Measurements from ENCODE around the gene CSTB. TPM values are rescaled to one million over a fixed set of nuclear protein-coding genes. Genes with fewer than 3 reads are reported as not detected.

Gene CSTB
- total RNA-seq, 1 experiment from 2014 or later = 14.9 TPM

DNA sequence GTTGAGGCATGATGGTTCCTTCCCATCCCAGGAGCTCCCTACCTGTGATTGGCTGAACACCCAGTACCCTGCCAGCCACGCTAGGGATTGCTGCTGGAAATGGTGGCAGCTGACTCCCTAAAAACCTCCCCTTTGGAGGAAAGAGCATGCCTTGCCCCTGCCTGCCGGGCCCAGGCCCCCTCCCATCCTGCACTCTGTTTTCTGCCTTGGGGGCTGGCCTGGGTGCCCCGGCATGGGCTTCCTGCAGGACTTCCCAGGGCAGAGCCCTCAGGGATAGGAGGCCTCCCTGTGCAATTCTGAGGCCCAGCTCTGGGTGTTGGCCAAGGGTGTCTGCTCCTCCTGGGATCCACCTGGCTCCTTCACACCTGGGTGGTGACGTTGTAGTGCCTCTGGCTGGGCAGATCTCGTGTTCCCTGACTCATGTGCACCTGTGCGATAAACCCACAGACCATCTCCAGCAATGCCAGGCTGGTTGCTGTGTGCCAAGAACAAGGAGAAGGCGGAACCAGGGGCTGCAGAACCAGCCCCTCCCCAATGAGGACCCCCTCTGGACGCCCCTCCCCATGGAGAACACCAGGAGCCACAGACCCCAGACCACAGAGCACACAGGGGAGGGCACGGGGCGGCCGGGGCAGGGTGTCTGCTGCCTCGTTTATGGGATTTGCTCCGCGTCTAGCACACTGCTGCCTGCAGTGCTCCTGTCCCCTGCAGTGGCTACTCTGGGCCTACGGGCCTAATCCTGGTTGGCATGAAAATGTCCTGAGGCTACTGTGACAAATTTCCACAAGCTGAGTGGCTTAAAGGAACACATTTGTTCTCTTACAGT, 13.6 kb downstream of the CSTB start:
- no peak for DNase-seq (ENCODE audit: low read depth in 1 of 2, low spot score in 2 of 2)
- Histone ChIP-seq H3K27ac (no peak overlapping the region), H3K36me3 (peaks cover 45% of the 10 kb centered on the region), H3K27me3 (replicated peaks) (no peaks in the 10 kb centered on the region), H3K4me1 (replicated peaks) (peaks cover 2% of the 10 kb centered on the region), H3K9me3 (replicated peaks) (no peaks in the 10 kb centered on the region), H3K4me3 (no peak overlapping the region)

GRCh38 chr21:43761886-43762285, 14.2 kb downstream of the CSTB start:
- H3K36me3 ChIP-seq = peaks cover 49% of the 10 kb centered on the region

DNA sequence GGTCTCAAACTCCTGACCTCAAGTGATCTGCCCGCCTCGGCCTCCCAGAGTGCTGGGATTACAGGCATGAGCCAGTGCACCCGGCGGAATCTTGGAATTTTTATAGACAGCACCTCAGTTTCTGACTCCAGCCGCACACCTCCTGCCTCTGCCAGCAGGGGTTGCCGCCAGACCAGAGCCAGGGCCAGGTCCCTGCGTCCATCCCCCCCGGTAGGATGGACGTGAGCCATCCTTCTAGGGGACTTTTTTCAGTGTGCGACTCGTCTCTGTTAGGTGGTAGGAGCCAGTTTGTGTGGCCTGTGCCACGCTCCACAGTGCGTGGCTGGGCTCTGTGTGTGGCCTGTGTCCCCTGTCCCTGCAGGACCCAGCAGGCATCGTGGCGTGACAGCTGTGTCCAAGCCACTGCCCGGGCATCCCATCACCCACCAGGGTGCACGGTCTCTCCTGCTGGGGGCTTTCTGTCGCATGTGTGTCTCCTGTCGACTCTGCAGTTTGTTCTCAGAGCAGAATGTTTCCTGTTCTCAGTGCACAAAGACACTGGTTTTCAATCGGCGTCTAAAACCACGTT, 15.6 kb downstream of the CSTB start:
- Histone ChIP-seq H3K4me3 (no peak overlapping the region), H3K4me1 (replicated peaks) (no peaks in the 10 kb centered on the region), H3K27ac (no peak overlapping the region), H3K9me3 (replicated peaks) (no peaks in the 10 kb centered on the region), H3K36me3 (peaks cover 62% of the 10 kb centered on the region), H3K27me3 (replicated peaks) (no peaks in the 10 kb centered on the region)
- DNase-seq (ENCODE audit: low read depth in 1 of 2, low spot score in 2 of 2) = no peak

More at GRCh38 chr21:43761886-43762285, 14.2 kb downstream of the CSTB start:
- Histone ChIP-seq H3K27me3 (replicated peaks) (no peaks in the 10 kb centered on the region), H3K4me3 (no peak overlapping the region), H3K4me1 (replicated peaks) (no peaks in the 10 kb centered on the region), H3K27ac (no peak overlapping the region), H3K9me3 (replicated peaks) (no peaks in the 10 kb centered on the region)
- no peak for DNase-seq (ENCODE audit: low read depth in 1 of 2, low spot score in 2 of 2)

GRCh38 chr21:43759651-43760050, 16.5 kb downstream of the CSTB start:
- Histone ChIP-seq H3K4me3 (no peak overlapping the region), H3K4me1 (replicated peaks) (no peaks in the 10 kb centered on the region), H3K27ac (no peak overlapping the region), H3K9me3 (replicated peaks) (no peaks in the 10 kb centered on the region), H3K36me3 (peaks cover 70% of the 10 kb centered on the region), H3K27me3 (replicated peaks) (no peaks in the 10 kb centered on the region)
- no peak for DNase-seq (ENCODE audit: low read depth in 1 of 2, low spot score in 2 of 2)

GRCh38 chr21:43758811-43759210, 17.3 kb downstream of the CSTB start:
- no peaks in the 10 kb centered on the region for H3K27me3 ChIP-seq (replicated peaks)
- H3K4me1 ChIP-seq (replicated peaks) = no peaks in the 10 kb centered on the region
- no peak for DNase-seq (ENCODE audit: low read depth in 1 of 2, low spot score in 2 of 2)
- H3K9me3 ChIP-seq (replicated peaks) = no peaks in the 10 kb centered on the region
- no peak overlapping the region for H3K27ac ChIP-seq
- H3K36me3 ChIP-seq = peaks cover 78% of the 10 kb centered on the region
- no peak overlapping the region for H3K4me3 ChIP-seq

GRCh38 chr21:43758111-43758641, 17.9 kb downstream of the CSTB start:
- Histone ChIP-seq H3K4me1 (replicated peaks) (no peaks in the 10 kb centered on the region), H3K4me3 (no peak overlapping the region), H3K36me3 (peaks cover 81% of the 10 kb centered on the region), H3K9me3 (replicated peaks) (no peaks in the 10 kb centered on the region), H3K27me3 (replicated peaks) (no peaks in the 10 kb centered on the region), H3K27ac (no peak overlapping the region)
- no peak for DNase-seq (ENCODE audit: low read depth in 1 of 2, low spot score in 2 of 2)

DNA sequence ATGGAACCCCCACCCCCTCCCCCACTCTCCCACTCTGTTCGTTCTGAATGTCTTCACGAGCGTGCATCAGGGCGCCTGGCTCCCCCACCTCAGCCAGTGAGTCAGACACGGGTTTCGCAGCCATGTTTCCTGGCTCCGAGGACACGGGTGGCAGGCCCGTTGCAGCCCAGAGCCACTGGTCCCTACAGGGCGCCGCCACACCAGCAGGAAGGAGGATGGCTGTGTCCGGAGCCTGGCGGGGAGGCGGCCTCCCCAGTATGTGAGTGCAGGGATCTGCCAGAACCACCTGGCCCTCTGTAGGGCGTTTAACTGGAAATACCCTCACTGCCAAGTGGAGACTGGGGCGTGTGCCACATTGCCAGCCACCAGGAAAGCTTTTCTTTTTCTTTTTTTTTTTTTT, 18.5 kb downstream of the CSTB start:
- H3K9me3 ChIP-seq (replicated peaks) = no peaks in the 10 kb centered on the region
- H3K27ac ChIP-seq = no peak overlapping the region
- H3K4me3 ChIP-seq = no peak overlapping the region
- no peaks in the 10 kb centered on the region for H3K4me1 ChIP-seq (replicated peaks)
- peaks cover 84% of the 10 kb centered on the region for H3K36me3 ChIP-seq
- no peaks in the 10 kb centered on the region for H3K27me3 ChIP-seq (replicated peaks)
- no peak for DNase-seq (ENCODE audit: low read depth in 1 of 2, low spot score in 2 of 2)

DNA sequence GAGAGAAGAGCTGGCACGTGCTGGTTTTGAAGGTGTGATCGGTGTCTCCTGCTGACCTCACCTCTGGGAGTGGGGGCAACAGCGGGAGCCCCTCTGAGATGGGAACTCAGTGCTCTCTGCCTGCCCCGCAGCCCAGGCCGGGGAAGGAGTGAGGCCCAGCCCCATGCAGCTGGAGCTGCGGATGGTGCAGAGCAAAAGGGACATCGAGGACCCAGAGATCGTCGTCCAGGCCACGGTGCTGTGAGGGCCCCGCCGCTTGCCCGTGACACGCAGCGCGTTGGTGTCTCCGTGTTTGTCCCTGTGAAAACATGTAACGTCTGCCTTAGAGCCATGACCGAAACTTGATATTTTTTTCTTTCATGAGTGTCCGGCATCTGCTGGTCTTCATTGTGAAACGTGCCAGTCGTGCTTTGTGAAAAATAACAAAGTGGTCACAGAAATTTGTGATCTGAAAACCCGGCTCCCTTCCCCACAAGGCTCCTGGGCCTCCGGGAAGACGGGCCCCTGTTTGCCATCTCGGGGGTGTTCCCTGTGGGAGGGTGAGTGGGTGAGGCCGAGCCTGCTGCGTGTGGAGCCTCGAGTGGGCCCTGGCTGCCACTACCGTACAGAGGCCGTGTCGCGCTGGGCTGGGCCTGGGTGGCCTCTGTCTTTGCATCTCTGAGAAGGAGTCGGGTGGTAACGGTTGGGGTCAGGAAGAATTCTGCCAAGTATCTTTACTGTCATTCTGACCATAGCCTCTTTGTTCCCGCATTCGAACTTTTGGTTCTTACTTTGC, 20.1 kb downstream of the CSTB start:
- Histone ChIP-seq H3K27ac (no peak overlapping the region), H3K4me1 (replicated peaks) (no peaks in the 10 kb centered on the region), H3K9me3 (replicated peaks) (no peaks in the 10 kb centered on the region), H3K36me3 (peaks cover 84% of the 10 kb centered on the region), H3K4me3 (no peak overlapping the region), H3K27me3 (replicated peaks) (no peaks in the 10 kb centered on the region)
- no peak for DNase-seq (ENCODE audit: low read depth in 1 of 2, low spot score in 2 of 2)

GRCh38 chr21:43754948-43755781, 20.9 kb downstream of the CSTB start:
- Histone ChIP-seq H3K4me1 (replicated peaks) (no peaks in the 10 kb centered on the region), H3K9me3 (replicated peaks) (no peaks in the 10 kb centered on the region), H3K27ac (no peak overlapping the region), H3K4me3 (no peak overlapping the region), H3K36me3 (peaks cover 85% of the 10 kb centered on the region), H3K27me3 (replicated peaks) (no peaks in the 10 kb centered on the region)
- DNase-seq (ENCODE audit: low read depth in 1 of 2, low spot score in 2 of 2) = no peak

GRCh38 chr21:43753439-43753799, 22.7 kb downstream of the CSTB start:
- Histone ChIP-seq H3K4me1 (replicated peaks) (no peaks in the 10 kb centered on the region), H3K27me3 (replicated peaks) (no peaks in the 10 kb centered on the region), H3K27ac (no peak overlapping the region), H3K9me3 (replicated peaks) (no peaks in the 10 kb centered on the region), H3K36me3 (peaks cover 80% of the 10 kb centered on the region), H3K4me3 (no peak overlapping the region)
- DNase-seq (ENCODE audit: low read depth in 1 of 2, low spot score in 2 of 2) = no peak

DNA sequence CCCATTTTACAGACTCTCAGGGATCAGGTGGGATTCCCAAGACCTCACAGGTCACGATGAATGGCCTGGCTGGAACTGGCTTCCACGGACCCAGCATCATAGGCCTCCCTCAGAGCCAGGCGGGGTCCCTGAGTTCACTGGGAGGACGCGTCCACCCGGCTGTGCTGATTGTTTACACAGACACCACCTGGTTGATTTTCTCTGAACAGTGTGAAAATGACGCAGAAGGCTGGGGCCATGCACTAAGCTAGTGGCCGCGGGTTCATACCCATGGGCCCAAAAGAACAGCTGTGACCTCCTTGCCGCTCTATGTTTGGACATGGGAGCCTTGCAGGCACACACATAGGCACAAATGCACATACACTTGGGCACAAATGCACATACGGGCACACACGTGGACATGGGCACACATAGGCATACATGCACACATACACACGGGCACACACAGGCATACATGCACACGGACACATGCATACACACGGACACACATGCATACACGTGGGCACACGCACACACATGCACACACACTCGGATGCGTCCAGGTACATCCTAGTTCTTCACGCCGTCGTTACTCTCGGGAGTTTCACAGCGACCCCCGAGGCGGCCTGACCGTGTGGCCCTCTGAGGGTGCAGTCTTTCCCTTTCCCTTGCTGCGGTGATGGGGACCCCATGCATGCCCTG, 23.2 kb downstream of the CSTB start:
- Histone ChIP-seq H3K9me3 (replicated peaks) (no peaks in the 10 kb centered on the region), H3K4me1 (replicated peaks) (no peaks in the 10 kb centered on the region), H3K36me3 (peaks cover 80% of the 10 kb centered on the region), H3K4me3 (no peak overlapping the region), H3K27ac (no peak overlapping the region), H3K27me3 (replicated peaks) (no peaks in the 10 kb centered on the region)
- DNase-seq (ENCODE audit: low read depth in 1 of 2, low spot score in 2 of 2) = no peak

DNA sequence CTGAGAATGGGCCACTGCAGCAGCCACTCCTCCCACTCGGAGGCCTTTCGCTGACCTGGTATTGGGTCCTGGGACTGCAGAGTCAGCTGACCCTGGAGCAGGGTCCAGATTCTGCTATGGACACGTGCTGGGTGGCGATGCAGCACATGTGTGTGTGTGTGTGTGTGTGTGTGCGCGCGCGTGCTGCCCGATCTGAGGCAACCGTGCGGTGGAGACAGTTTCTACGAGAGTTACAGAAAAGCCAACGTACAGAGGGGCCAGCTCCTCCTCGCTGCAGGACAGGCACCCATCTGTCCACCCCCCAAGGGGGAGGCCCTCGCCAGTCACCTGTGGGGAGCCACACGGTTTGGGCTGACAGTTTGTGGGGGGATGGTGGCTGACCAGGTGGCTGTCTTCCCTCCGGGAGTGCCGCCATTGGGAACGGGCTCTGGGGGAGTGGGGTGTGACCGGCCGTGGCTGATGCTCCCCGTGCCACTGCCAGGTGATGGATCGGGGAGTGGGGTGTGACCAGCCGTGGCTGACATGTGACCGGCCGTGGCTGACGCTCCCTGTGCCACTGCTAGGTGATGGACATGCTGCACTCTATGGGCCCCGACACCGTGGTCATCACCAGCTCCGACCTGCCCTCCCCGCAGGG, 24.0 kb downstream of the CSTB start:
- H3K27me3 ChIP-seq (replicated peaks) = no peaks in the 10 kb centered on the region
- no peak for DNase-seq (ENCODE audit: low read depth in 1 of 2, low spot score in 2 of 2)
- H3K36me3 ChIP-seq = peaks cover 87% of the 10 kb centered on the region
- no peak overlapping the region for H3K27ac ChIP-seq
- no peaks in the 10 kb centered on the region for H3K9me3 ChIP-seq (replicated peaks)
- H3K4me3 ChIP-seq = no peak overlapping the region
- no peaks in the 10 kb centered on the region for H3K4me1 ChIP-seq (replicated peaks)

All from SJSA1 (cell line).